Pancreas (tissue), 10 donors: ENCODE data around the gene FERMT3. TPM values are rescaled to one million over a fixed set of nuclear protein-coding genes. Genes with fewer than 3 reads are reported as not detected.

Source experiments
- ATAC-seq, 4 donors: fragments of 200-7000 bp; cut with Tn5 transposase; one replicate each; pipeline versions ENCODE4 v1.8.0 to v1.9.1; 2020; ENCODE audit warnings: mild to moderate bottlenecking in 4 of 4, moderate library complexity in 4 of 4
- DNase-seq, 6 donors: peaks; one replicate each; pipeline ENCODE4 v3.0.0-alpha.2; 2020
- FAIRE-seq: peaks from 2 replicates; lab custom pipeline; 2012; peaks lifted over from hg19 to GRCh38; lab: Jason Lieb, UNC
- H3K27ac ChIP-seq, 4 donors: fragments of 200-600 bp; sonication (generic); 1 replicate in 3 of 4; 2 replicates in 1 of 4; pipeline versions ENCODE4 v1.5.0 to v1.8.0; 2020
- H3K27me3 ChIP-seq, 4 donors: fragments of 200-600 bp; one replicate each; pipeline ENCODE4 v1.8.0; 2021
- H3K36me3 ChIP-seq, 3 donors: fragments of 200-600 bp; sonication (generic) in 1 of 3; one replicate each; pipeline versions ENCODE4 v1.5.0 to v1.8.0; 2020 to 2021
- H3K4me1 ChIP-seq, 3 donors: fragments of 200-600 bp; one replicate each; pipeline ENCODE4 v1.8.0; 2021
- H3K4me3 ChIP-seq, 4 donors: fragments of 200-600 bp; sonication (generic) in 2 of 4; one replicate each; pipeline versions ENCODE4 v1.5.0 to v1.8.0; 2020 to 2021
- H3K9me3 ChIP-seq, 4 donors: fragments of 200-600 bp; one replicate each; pipeline ENCODE4 v1.8.0; 2021
- CTCF ChIP-seq, 4 donors: fragments of 200-600 bp; sonication (generic) in 3 of 4; IDR thresholded peaks; one replicate each; pipeline versions ENCODE4 v1.5.0 to v1.8.0; 2021; ENCODE audit warnings: antibody characterized with exemption in 4 of 4
- WGBS, 2 donors: extraction: QIAGEN DNeasy Blood & Tissue Kit; methylation state at CpG; one replicate each; pipeline ENCODE4 v1.1.7; 2013; 5-methylcytosine and 5-hydroxymethylcytosine counted together
- intact Hi-C, 3 donors: fragments of 100-400 bp; cut with DNase I; formaldehyde crosslinking; loops; one replicate each; pipeline versions ENCODE4 v1.11.1 to v1.14.2; 2022
- polyA plus RNA-seq, 2 donors: library from polyadenylated mRNA; stranded (reverse); fragments of 200-250 nt; gene quantifications; one replicate each; pipeline ENCODE4 v1.2.3, GENCODE V29; 2013
- total RNA-seq, 6 donors: library from RNA; stranded (reverse); fragmentation: NEBNext Ultra II Directional in 4 of 6; extraction: Animal tissue kit (Norgen Biotek cat#: 25700) in 4 of 6; gene quantifications; one replicate each; pipeline versions ENCODE4 v1.2.1 to v1.2.4, GENCODE V29; 2021 to 2023
- donor health status: healthy with polysubstance abuse.
- donor health status: DM: no; HTN: no; CAD: no; lungs with moderate emphysema.
- donor health status: DM: no; HTN: no; CAD: no.
- donor health status: control.
- donor health status: control.
- donor health status: Bipolar disorder and iron deficiency.
- donor health status: DM: yes; HTN: yes; CAD: no.
- donor health status: DM: no; HTN: no; CAD: no.
- donor health status: DM: no; HTN: no; CAD: no.
- donor health status: DM: yes; HTN: yes; CAD: no.

The FERMT3 gene
- total and polyA plus RNA-seq, 8 donors: 1.9 to 16.3 (median 9.1) TPM

GRCh38 chr11:64180891-64181290 lies 25.6 kb upstream of the FERMT3 start:
- whole genome bisulfite sequencing, 2 donors: 57 to 58% methylated on average over 5 of the region's 5 CpGs
- ATAC-seq: no peak

GRCh38 chr11:64181506-64182411 lies 24.8 kb upstream of the FERMT3 start:
- Histone ChIP-seq H3K4me1 (peaks cover 19 to 41% (median 34%) of the 10 kb centered on the region in 3 donors), H3K27me3 (no peaks in the 10 kb centered on the region), H3K4me3 (peak overlapping the region in 1 of 4 donors; percentile 17), H3K36me3 (no peaks in the 10 kb centered on the region), H3K27ac (peak overlapping the region; percentile 52 to 87 (median 68)), H3K9me3 (no peaks in the 10 kb centered on the region)
- intact Hi-C loops: no loop called here
- DNase-seq (peak; percentile 86 to 95 (median 93)), ATAC-seq (peak; percentile 57 to 67 (median 64)), FAIRE-seq (no peak)
- TF ChIP-seq CTCF (IDR thresholded peaks at IDR 0.05): no peak
- 20 to 26% methylated on average over 15 to 17 of the region's 17 CpGs for WGBS, 2 donors

More at GRCh38 chr11:64180891-64181290, 25.6 kb upstream of the FERMT3 start:
- no peak overlapping the region for H3K4me3 ChIP-seq
- peaks cover 19 to 41% (median 34%) of the 10 kb centered on the region in 3 donors for H3K4me1 ChIP-seq
- H3K27ac ChIP-seq: peak overlapping the region; percentile 52 to 87 (median 68)
- H3K27me3 ChIP-seq: no peaks in the 10 kb centered on the region
- FAIRE-seq (no peak), DNase-seq (no peak)
- H3K9me3 ChIP-seq: no peaks in the 10 kb centered on the region
- intact Hi-C loops: no loop called here
- TF ChIP-seq CTCF (IDR thresholded peaks at IDR 0.05): no peak
- H3K36me3 ChIP-seq: no peaks in the 10 kb centered on the region

- FAIRE-seq (no peak), ATAC-seq (no peak), DNase-seq (no peak)
- H3K27ac ChIP-seq: peak overlapping the region in 2 of 4 donors; percentile 99
- no peaks in the 10 kb centered on the region for H3K36me3 ChIP-seq
- intact Hi-C loops: no loop called here
- TF ChIP-seq CTCF (IDR thresholded peaks at IDR 0.05): no peak
- H3K4me1 ChIP-seq: peaks cover 19 to 41% (median 34%) of the 10 kb centered on the region in 3 donors
- no peak overlapping the region for H3K4me3 ChIP-seq
- no peaks in the 10 kb centered on the region for H3K27me3 ChIP-seq
- WGBS, 2 donors: 49 to 65% methylated on average over 7 of the region's 7 CpGs
- no peaks in the 10 kb centered on the region for H3K9me3 ChIP-seq
Observed at GRCh38 chr11:64183890-64184289, 22.6 kb upstream of the FERMT3 start.

- no peaks in the 10 kb centered on the region for H3K36me3 ChIP-seq
- peak overlapping the region; percentile 85 to 99 (median 94) for H3K27ac ChIP-seq
- no peaks in the 10 kb centered on the region for H3K27me3 ChIP-seq
- peak; percentile 39 to 48 (median 44) for ATAC-seq
- intact Hi-C loops: no loop called here
- peak in 3 of 6 donors; percentile 77 to 92 (median 86) for DNase-seq
- H3K4me1 ChIP-seq: peaks cover 22 to 50% (median 34%) of the 10 kb centered on the region in 3 donors
- FAIRE-seq: no peak
- no peaks in the 10 kb centered on the region for H3K9me3 ChIP-seq
- TF ChIP-seq CTCF (IDR thresholded peaks at IDR 0.05): no peak
- peak overlapping the region; percentile 45 to 69 (median 50) for H3K4me3 ChIP-seq
- 0% methylated on average over 51 to 52 of the region's 52 CpGs for WGBS, 2 donors
Observed at GRCh38 chr11:64185175-64185692, 21.3 kb upstream of the FERMT3 start.
